Stimulated activated CD4-positive, alpha-beta T cell treated with anti-CD3 and anti-CD28 coated beads, TNF-alpha, amount 100 ng/mL, for 24 hours (primary cell): ENCODE measurements around the gene DOHH.
A peak's percentile ranks its signal among the peaks of the same experiment; 100 is the strongest.
"Not testable (repeated sequence)": the region's sequence is repeated elsewhere in the genome, so short reads cannot be mapped to it uniquely, and the experiment has no call there.

ENCODE experiments used
- DNase-seq, 3 experiments: peaks; one replicate each; pipeline ENCODE4 v3.0.0-alpha.2; 2020; ENCODE audit warnings: low read depth in 3 of 3

The DOHH gene

GRCh38 chr19:3519126-3519525, 18.7 kb upstream of the DOHH start:
- no peak for DNase-seq

GRCh38 chr19:3518659-3519058, 18.2 kb upstream of the DOHH start:
- no peak for DNase-seq

- DNase-seq: no peak
Observed at GRCh38 chr19:3518255-3518654, 17.8 kb upstream of the DOHH start.

- no peak for DNase-seq
Observed at GRCh38 chr19:3517638-3518037, 17.2 kb upstream of the DOHH start.

GRCh38 chr19:3516675-3517207, 16.3 kb upstream of the DOHH start:
- DNase-seq: no peak

GRCh38 chr19:3515891-3516422, 15.5 kb upstream of the DOHH start:
- no peak for DNase-seq

GRCh38 chr19:3514930-3515329, 14.5 kb upstream of the DOHH start:
- no peak for DNase-seq

- DNase-seq: no peak
Observed at GRCh38 chr19:3513229-3514140, 13.0 kb upstream of the DOHH start.

GRCh38 chr19:3512562-3513228, 12.2 kb upstream of the DOHH start:
- DNase-seq: no peak

GRCh38 chr19:3511506-3512251, 11.2 kb upstream of the DOHH start:
- no peak for DNase-seq

- DNase-seq: no peak
Observed at GRCh38 chr19:3510727-3511126, 10.3 kb upstream of the DOHH start.

GRCh38 chr19:3509566-3509989, 9.1 kb upstream of the DOHH start:
- DNase-seq: peak in 1 of 3 experiments; percentile 46

- DNase-seq: no peak
Observed at GRCh38 chr19:3508771-3509535, 8.5 kb upstream of the DOHH start.

GRCh38 chr19:3508121-3508661, 7.7 kb upstream of the DOHH start:
- DNase-seq: not testable (repeated sequence)

GRCh38 chr19:3507371-3508120, 7.1 kb upstream of the DOHH start:
- peak in 1 of 3 experiments; percentile 45 for DNase-seq

GRCh38 chr19:3506384-3507340, 6.2 kb upstream of the DOHH start:
- peak in 1 of 3 experiments; percentile 13 for DNase-seq

GRCh38 chr19:3505598-3506383, 5.3 kb upstream of the DOHH start, which contains the start of gene FZR1:
Gene FZR1 (plus strand): TSS chr19:3506311. CDS start chr19:3522990, 16,679 bp downstream.
- peak; percentile 99 for DNase-seq

- no peak for DNase-seq
Observed at GRCh38 chr19:3504735-3505134, 4.3 kb upstream of the DOHH start.
